Effector CD4-positive, alpha-beta T cell (primary cell): ENCODE data around the gene ATG2A.

Source experiments
- DNase-seq: peaks from one replicate; pipeline ENCODE4 v3.0.0-alpha.2; 2020

Gene ATG2A

GRCh38 chr11:64868904-64869570 is 48.0 kb downstream of the ATG2A start:
- DNase-seq: peak; percentile 47

DNA sequence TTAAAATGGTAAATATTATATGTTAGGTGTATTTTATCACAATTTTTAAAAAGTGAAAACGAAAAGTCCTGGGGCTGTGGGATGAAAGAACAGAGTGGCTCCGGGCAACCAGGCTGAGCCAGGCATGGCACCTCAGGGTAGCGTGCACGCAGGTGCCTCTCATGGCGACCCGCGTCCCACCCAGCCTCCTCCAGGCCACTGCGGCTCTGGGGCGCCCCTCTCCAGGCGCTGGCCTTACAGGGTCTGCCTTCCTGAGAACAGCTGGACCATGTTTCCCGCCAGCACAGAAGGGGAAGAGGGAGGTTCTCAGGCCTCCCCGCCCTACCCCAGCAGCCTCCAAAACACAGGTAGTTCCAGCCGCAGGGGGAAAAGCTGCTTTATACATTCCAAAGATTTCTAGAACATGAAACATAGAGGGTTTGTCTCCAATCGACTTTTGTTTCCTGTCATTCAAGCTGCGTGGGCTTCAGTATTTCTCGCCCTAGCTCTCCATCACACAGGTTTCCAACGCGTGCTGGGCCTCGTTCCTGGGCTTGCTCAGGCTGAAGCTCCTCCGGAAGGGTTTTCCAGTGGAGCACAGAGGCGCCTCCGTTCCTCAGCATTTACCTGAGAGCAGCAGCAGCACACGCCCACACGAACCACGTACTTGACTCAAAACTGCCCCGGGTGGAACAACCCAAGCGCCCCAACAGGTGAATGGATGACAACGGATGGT is 49.1 kb downstream of the ATG2A start:
- no peak for DNase-seq

DNA sequence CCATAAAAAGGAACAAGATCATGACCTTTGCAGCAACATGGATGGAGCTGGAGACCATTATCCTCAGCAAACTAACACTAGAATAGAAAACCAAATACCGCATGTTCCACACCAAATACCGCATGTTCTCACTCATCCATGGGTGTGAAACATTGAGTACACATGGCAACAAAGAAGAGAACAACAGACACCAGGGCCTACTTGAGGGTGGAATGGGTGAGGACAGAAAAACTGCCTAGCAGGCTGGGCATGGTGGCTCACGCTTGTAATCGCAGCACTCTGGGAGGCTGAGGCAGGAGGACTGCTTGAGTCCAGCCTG is 50.9 kb downstream of the ATG2A start:
- no peak for DNase-seq

- DNase-seq: no peak
Observed at GRCh38 chr11:64865286-64866172, 51.5 kb downstream of the ATG2A start.

DNA sequence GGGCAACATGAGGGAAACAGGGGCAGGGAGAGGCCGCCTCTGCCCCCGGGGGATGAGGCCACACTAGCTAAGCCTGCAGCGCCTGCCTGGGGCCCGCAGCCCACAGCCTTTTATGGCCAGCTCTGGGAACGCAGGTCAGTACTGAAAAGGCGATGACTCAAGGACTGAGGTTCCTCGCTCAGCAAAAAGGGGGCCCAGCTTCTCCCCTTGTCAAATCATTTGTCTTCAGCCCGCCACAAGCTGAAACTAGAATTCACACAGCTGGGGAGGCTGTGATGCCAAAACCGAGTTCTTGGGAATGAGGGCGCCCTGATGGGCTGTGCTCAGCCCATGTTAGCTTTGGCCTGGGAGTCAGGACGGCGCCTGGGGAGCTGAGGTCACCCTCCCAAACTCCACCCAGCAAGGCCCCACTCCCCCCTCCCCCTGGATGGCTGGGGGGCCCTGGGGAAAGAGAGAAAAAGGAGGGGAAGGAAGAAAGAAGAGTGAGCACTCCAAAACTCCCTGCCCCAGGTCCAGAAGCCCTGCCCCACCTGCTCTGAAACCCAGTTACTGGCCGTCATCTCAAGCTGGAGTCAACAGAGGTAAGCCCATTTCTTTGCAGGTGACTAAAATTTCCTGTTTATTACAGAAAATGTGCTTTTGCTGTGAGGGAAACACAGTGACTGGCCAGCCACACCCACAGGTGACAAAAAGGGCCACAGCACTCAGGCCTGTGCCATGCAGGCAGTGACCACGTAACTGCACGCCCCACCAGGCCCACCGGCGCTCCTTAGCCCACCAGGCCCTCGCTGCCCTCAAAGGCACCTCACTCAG is 52.3 kb downstream of the ATG2A start:
- no peak for DNase-seq

DNA sequence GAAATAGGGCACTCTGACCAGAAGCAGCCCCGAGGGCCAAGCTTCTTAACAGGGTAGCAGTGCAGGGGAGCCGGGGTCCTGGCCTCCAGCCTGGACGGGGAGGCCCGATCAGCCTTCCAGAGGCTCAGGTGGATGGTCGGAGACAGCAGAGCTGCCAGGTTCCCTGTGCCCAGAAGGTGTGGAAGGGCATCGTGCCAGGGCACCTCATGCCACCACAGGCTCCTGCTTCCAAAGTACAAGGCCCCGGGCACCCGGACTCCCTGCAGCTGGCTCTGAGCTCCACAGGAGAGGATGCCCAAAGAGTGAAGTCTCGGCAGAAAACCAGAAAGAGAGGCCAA is 52.9 kb downstream of the ATG2A start:
- DNase-seq: no peak

GRCh38 chr11:64863391-64864060 is 53.5 kb downstream of the ATG2A start:
- DNase-seq: no peak

GRCh38 chr11:64862987-64863390 is 54.0 kb downstream of the ATG2A start:
- no peak for DNase-seq

DNA sequence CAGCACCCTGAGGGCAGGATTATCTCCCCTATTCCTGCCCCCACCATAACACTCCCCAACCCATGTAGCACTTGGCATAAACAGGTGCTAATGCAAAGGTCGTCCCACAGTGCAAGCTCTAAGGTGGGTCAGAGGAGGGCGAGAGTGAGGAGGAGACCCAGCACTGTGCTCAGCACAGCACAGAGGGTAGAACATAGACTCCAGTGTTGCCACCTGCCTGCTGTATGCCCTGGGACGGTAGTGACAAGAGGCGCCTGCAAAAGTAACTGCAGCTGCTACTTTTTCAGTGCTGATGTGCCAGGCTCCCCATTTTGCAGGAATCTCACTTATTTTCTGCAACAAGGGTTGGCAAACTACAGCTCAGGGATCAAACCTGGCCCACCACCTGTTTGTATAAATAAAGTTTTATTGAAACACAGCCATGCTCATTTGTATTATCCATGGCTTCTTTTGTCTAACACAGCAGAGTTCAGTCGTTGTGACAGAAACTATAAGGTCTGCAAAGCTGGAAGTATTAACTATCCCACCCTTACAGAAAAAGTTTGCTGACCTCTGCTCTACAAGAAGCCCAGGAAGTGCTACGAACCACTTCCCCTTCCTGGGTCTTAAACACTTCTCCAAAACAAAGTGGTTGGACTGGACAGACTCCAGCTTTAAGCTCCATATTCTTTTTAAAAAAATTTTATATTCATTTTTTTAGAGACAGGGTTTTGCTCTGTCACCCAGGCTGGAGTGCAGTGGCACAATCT is 55.6 kb downstream of the ATG2A start:
- DNase-seq: no peak

DNA sequence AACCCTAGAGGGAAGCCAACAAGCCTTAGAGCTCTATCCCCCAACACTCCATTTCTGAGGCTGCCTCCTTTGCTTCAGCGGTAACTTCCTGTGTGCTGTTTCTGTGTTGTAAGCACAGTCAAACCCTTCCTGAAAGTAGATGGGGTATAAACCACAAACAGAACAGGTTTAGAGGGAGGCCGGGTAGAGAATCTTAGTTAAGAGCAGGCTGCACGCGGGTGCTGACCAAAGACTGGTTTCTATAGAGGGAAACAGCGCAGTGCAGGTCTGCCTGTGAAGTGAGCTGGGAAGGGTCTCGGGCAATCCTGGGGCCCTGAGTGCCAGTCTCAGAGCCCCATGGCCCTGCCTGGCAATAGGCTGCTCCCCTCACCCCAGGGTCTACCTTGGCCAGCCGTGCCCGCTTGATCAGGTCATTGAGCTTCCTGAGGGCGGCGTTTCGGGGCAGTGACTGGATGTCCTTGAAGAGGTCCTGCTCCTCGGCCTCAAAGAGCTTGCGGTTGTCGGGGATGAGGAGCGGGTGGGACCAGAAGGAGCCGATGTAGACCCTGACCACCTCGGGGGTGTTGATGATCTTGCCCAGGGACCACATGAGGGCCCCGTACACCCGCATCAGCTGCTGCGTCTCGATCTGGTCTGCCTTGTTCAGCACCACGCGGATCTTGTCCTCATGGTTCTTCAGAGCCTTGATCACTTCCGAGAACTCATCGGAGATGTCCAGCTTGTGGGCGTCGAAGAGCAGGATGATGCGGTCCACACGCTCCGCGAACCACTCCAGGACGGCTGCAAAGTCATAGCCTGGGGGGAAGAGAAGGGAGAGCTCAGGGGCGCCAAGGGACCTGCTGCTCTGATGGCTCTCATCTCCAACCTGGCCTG is 57.2 kb downstream of the ATG2A start:
- DNase-seq: peak; percentile 39

- DNase-seq: peak; percentile 56
Observed at GRCh38 chr11:64858467-64859263, 58.3 kb downstream of the ATG2A start.

DNA sequence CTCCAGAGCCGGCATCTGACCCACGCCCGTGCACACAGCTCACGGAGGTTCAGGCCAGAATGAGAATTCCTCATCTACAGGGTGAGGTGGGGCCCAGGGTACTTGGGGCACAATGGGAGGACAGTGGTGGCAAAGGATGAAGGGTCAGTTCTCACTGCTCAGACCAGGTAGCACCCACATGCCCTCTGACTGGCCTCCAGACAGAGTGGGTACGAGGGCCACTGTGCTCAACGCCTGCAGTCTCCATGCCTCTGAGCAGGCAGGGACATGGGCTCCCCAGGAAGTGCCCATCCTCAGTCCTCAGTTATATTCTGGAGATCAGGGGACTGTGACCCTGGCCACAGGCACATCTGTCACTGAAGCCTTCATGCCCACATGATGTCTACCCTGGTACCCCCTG is 59.5 kb downstream of the ATG2A start:
- DNase-seq: no peak

GRCh38 chr11:64856382-64857227 is 60.4 kb downstream of the ATG2A start:
- DNase-seq: peak; percentile 42

DNA sequence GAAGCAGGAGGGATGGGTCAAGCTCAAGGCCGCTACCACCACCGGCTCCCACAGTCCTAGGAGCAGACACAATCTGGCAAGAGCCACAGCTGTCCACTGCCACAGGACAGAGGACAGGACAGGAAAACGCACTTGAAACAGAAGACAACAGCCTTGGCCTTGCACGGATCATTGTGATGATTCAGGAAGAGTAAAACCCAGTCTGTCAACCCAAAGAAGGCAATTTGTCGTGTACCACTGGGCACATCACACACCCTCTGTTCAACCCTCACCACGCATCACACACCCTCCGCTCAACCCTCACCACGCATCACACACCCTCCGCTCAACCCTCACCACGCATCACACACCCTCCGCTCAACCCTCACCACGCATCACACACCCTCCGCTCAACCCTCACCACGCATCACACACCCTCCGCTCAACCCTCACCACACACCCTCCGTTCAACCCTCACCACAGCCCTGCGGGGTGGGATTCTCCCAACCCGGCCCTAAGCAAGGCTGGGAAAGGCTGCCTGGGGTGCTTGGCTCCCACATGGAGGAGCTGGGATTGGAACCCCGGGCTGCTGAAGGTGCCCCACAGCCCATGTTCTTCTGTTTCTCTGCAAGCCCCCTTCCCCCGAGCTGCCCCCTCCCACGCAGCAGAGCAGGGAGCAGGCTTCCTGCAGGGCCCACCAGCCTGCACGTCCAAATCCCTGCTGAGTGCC is 61.3 kb downstream of the ATG2A start:
- DNase-seq: no peak

DNA sequence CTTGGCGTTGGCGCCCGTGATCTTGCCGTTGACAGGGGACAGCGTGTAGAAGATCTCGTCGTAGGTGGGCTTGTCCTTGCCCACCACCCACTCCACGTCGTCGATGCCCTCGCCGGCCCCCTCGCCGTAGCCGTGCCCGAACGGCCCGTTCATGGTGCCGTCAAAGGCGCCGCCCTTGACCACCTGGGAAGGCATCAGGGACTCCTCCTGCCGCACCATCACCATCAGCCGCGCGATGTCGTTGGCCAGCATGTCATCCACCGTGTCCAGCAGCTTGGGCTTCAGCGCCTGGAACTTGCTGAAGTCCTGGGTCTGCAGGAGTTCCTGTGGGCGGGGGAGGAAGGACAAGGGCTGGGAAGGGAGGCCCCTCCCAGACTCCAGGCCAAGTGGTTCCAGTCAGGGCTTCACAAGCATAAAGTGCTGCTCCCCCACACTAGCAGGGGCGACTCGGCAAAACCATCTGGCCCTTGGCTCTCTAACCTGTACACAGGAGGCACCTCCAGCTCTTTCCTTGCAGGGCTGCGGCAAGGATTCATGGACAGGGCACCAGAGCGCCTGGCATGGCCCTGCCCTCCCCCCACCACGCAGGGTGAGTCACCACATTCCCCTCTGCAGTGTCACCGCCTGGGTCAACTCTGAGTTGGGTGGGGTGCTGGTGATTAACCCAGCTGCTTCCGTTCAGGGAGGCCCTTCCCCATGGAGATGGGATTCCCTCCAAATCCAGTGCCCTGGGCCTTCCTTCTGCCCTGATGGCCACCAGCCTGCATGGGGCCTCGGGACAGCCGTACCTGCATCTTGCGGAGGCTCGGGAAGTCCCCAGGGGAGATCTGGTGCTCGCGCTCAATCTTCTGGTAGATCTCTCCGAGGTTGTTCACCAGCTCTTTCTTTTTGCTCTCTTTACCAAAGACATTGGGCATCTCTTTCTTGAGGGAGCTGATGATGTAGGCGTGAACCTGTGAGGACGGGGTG is 62.2 kb downstream of the ATG2A start:
- DNase-seq: peak; percentile 49

GRCh38 chr11:64854157-64854533 is 62.9 kb downstream of the ATG2A start:
- no peak for DNase-seq

DNA sequence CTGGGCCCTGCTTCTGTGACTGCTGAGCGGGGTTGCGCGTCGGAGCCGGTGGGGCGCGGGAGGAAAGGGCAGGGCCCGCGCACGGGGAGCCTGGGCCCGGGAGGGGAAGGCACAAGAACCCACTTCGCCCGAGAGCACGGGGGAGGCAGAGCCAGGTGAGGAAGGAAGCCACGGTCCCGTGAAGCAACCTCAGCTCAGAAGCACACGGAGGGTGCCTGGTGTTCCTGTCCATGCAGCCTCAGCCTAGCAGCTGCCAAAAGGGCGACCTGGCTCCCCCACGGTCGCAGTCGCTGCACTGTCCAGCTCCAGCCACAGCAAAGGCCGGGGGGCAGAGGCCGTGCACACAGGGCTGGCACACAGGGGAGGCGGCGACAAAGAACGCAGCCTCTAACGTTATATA is 63.3 kb downstream of the ATG2A start:
- DNase-seq: no peak
